ENCODE data around the gene STK25.

STK25 gene

GRCh38 chr2:241496003-241496707, 12.2 kb downstream of the STK25 start:
- no peak for DNase-seq

GRCh38 chr2:241495172-241496002, 13.0 kb downstream of the STK25 start:
- no peak for DNase-seq

- DNase-seq = no peak
These were observed 14.0 kb downstream of the STK25 start for GRCh38 chr2:241494311-241494908.

GRCh38 chr2:241493092-241493491, 15.3 kb downstream of the STK25 start:
- DNase-seq = no peak

GRCh38 chr2:241492174-241492565, 16.2 kb downstream of the STK25 start:
- no peak for DNase-seq

- no peak for DNase-seq
These were observed 16.7 kb downstream of the STK25 start for GRCh38 chr2:241491549-241492173.

GRCh38 chr2:241490825-241491506, 17.4 kb downstream of the STK25 start:
- DNase-seq = peak in 17 of 56 donors; percentile 10 to 65 (median 36)

GRCh38 chr2:241489733-241490680, 18.4 kb downstream of the STK25 start:
- DNase-seq = no peak

GRCh38 chr2:241489088-241489487, 19.3 kb downstream of the STK25 start:
- no peak for DNase-seq

GRCh38 chr2:241485172-241485911, 23.0 kb downstream of the STK25 start:
- DNase-seq = no peak

GRCh38 chr2:241483305-241483704, 25.1 kb downstream of the STK25 start:
- no peak for DNase-seq

- DNase-seq = no peak
These were observed 26.0 kb downstream of the STK25 start for GRCh38 chr2:241482126-241482955.

GRCh38 chr2:241481687-241482086, 26.7 kb downstream of the STK25 start:
- DNase-seq = no peak

- no peak for DNase-seq
These were observed 29.1 kb downstream of the STK25 start for GRCh38 chr2:241479026-241479898.

- no peak for DNase-seq
These were observed 30.2 kb downstream of the STK25 start for GRCh38 chr2:241478166-241478565.

GRCh38 chr2:241475267-241475666, 33.1 kb downstream of the STK25 start:
- no peak for DNase-seq

GRCh38 chr2:241473399-241473798, 35.0 kb downstream of the STK25 start:
- no peak for DNase-seq
